Measurements from ENCODE around the gene CTNND1. TPM values are rescaled to one million over a fixed set of nuclear protein-coding genes. Genes with fewer than 3 reads are reported as not detected.

The CTNND1 gene
- total and polyA plus RNA-seq, 7 donors: 9.4 to 35.2 (median 26.1) TPM

- no peak for DNase-seq
- H3K4me3 ChIP-seq: no peak overlapping the region
- no peak for ATAC-seq
- intact Hi-C loops (cut with DNase I): no loop called here
- H3K27me3 ChIP-seq (ENCODE audit: insufficient read depth in 3 of 3, low read length in 2 of 3): no peaks in the 10 kb centered on the region
- H3K4me1 ChIP-seq: peaks cover 36% of the 10 kb centered on the region
- no peak overlapping the region for H3K27ac ChIP-seq
- H3K9me3 ChIP-seq: no peaks in the 10 kb centered on the region
- TF ChIP-seq CTCF (IDR thresholded peaks at IDR 0.05): no peak
- H3K36me3 ChIP-seq (ENCODE audit: insufficient read depth in 1 of 2, low read depth in 1 of 2): peaks cover 6 to 28% of the 10 kb centered on the region in 2 donors
These were observed 27.1 kb downstream of the CTNND1 start for GRCh38 chr11:57788703-57789088.

GRCh38 chr11:57791321-57792059 lies 29.9 kb downstream of the CTNND1 start:
- DNase-seq: no peak
- H3K4me1 ChIP-seq: peaks cover 34% of the 10 kb centered on the region
- H3K4me3 ChIP-seq: no peak overlapping the region
- peaks cover 8 to 56% of the 10 kb centered on the region in 2 donors for H3K36me3 ChIP-seq (ENCODE audit: insufficient read depth in 1 of 2, low read depth in 1 of 2)
- ATAC-seq: no peak
- WGBS, 3 donors: 84 to 86% (median 86%) methylated on average over 22 of the region's 22 CpGs
- H3K27ac ChIP-seq: no peak overlapping the region
- no peak for TF ChIP-seq CTCF (IDR thresholded peaks at IDR 0.05)
- no peaks in the 10 kb centered on the region for H3K9me3 ChIP-seq
- H3K27me3 ChIP-seq (ENCODE audit: insufficient read depth in 3 of 3, low read length in 2 of 3): no peaks in the 10 kb centered on the region
- intact Hi-C loops (cut with DNase I): loop anchor here in 1 of 2 donors (10.0 kb wide), 1 partner anchor 47 kb away; the partner anchor contains the start of gene SELENOH

- Histone ChIP-seq H3K4me3 (peak overlapping the region; percentile 33), H3K27me3 (ENCODE audit: insufficient read depth in 3 of 3, low read length in 2 of 3) (no peaks in the 10 kb centered on the region), H3K36me3 (ENCODE audit: insufficient read depth in 1 of 2, low read depth in 1 of 2) (peaks cover 12 to 62% of the 10 kb centered on the region in 2 donors), H3K4me1 (peaks cover 28% of the 10 kb centered on the region), H3K9me3 (no peaks in the 10 kb centered on the region), H3K27ac (peak overlapping the region; percentile 42)
- 79 to 81% (median 81%) methylated on average over 7 of the region's 7 CpGs for WGBS, 3 donors
- DNase-seq: peak; percentile 64 to 82
- TF ChIP-seq CTCF (IDR thresholded peaks at IDR 0.05): no peak
- intact Hi-C loops (cut with DNase I): loop anchor here in 1 of 2 donors (10.0 kb wide), 1 partner anchor 47 kb away; the partner anchor contains the start of gene SELENOH
- peak in 3 of 4 donors; percentile 30 to 69 (median 49) for ATAC-seq
These were observed 30.5 kb downstream of the CTNND1 start for GRCh38 chr11:57792060-57792541.

GRCh38 chr11:57792870-57793269 lies 31.3 kb downstream of the CTNND1 start:
- H3K36me3 ChIP-seq (ENCODE audit: insufficient read depth in 1 of 2, low read depth in 1 of 2): peaks cover 12 to 70% of the 10 kb centered on the region in 2 donors
- peak in 2 of 4 donors; percentile 49 to 51 for ATAC-seq
- H3K27ac ChIP-seq: peak overlapping the region; percentile 42
- no peak for DNase-seq
- H3K27me3 ChIP-seq (ENCODE audit: insufficient read depth in 3 of 3, low read length in 2 of 3): no peaks in the 10 kb centered on the region
- H3K4me3 ChIP-seq: peak overlapping the region; percentile 33
- no peaks in the 10 kb centered on the region for H3K9me3 ChIP-seq
- intact Hi-C loops (cut with DNase I): loop anchor here in 1 of 2 donors (10.0 kb wide), 1 partner anchor 48 kb away; the partner anchor contains the start of gene SELENOH
- peaks cover 20% of the 10 kb centered on the region for H3K4me1 ChIP-seq
- no peak for TF ChIP-seq CTCF (IDR thresholded peaks at IDR 0.05)

Measured in psoas muscle (tissue), 8 donors.